IPS-15b (cell line): Measurements from ENCODE around the gene VMP1.
"Not testable (repeated sequence)": the region's sequence is repeated elsewhere in the genome, so short reads cannot be mapped to it uniquely, and the experiment has no call there.

Experiments
- H3K27me3 ChIP-seq: one replicate; pipeline ENCODE4 v1.6.1; 2013; ENCODE audit warnings: low read length; ENCODE audit not compliant: control insufficient read depth, insufficient read depth
- H3K36me3 ChIP-seq: one replicate; pipeline ENCODE4 v1.6.1; 2013; ENCODE audit warnings: low read length; ENCODE audit not compliant: control insufficient read depth, insufficient read depth
- H3K4me1 ChIP-seq: one replicate; pipeline ENCODE4 v1.6.1; 2013; ENCODE audit warnings: mild to moderate bottlenecking, low read length; ENCODE audit not compliant: control insufficient read depth, insufficient read depth
- H3K4me3 ChIP-seq: one replicate; pipeline ENCODE4 v1.5.1; 2013; ENCODE audit warnings: low read depth, low read length
- H3K9ac ChIP-seq: one replicate; pipeline ENCODE4 v1.6.1; 2013; ENCODE audit warnings: low read depth, mild to moderate bottlenecking, low read length
- H3K9me3 ChIP-seq: one replicate; pipeline ENCODE4 v1.6.1; 2013; ENCODE audit warnings: mild to moderate bottlenecking, low read length; ENCODE audit not compliant: control insufficient read depth, insufficient read depth

VMP1 gene

DNA sequence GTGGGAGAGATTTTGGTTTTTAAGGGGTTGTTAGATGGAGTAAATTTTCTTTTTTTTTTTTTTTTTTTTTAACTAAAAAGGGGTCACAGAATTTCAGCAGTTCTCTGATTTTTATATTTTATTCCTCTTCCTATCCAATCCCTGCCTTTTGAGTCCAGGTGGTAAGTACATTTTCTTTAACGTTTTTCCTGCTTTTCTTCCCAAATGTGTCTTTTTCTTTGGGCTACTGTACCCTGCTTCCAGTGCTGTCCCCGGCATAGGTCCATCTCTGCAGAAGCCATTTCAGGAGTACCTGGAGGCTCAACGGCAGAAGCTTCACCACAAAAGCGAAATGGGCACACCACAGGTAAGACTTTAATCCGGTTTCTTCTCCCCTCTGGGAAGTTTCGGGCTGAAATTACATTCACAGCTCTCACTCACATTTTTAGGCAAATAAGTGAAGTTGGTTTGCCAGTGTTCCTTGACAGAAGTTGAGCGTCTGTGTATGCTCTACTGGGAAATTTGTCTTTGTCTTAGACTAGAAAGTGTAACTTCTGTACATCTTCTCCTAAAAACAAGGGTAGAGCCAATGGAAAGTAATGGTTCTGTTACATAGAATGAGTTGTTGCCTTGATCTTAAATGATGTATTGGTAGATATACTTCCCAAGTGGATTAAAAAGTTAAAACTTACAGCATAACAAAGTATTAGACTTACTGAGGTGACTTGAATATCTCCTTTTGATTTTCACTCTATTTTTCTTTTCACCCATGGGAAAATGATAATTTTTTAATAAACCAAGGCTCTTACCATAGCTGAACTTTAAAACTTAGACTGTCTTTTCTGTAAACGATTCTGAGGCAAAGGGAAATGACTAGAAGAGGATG is 130.8 kb downstream of the VMP1 start:
- Histone ChIP-seq H3K27me3 (no peaks in the 10 kb centered on the region), H3K36me3 (peaks cover 5% of the 10 kb centered on the region), H3K9ac (peak overlapping the region; percentile 99), H3K4me1 (peaks cover 3% of the 10 kb centered on the region), H3K9me3 (no peaks in the 10 kb centered on the region), H3K4me3 (peak overlapping the region; percentile 94)

DNA sequence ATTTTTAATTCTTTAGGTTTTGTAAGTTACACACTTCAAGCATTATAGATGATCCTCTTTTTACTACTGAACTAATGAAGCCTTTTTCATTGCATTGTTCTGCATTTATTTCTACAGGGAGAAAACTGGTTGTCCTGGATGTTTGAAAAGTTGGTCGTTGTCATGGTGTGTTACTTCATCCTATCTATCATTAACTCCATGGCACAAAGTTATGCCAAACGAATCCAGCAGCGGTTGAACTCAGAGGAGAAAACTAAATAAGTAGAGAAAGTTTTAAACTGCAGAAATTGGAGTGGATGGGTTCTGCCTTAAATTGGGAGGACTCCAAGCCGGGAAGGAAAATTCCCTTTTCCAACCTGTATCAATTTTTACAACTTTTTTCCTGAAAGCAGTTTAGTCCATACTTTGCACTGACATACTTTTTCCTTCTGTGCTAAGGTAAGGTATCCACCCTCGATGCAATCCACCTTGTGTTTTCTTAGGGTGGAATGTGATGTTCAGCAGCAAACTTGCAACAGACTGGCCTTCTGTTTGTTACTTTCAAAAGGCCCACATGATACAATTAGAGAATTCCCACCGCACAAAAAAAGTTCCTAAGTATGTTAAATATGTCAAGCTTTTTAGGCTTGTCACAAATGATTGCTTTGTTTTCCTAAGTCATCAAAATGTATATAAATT is 132.3 kb downstream of the VMP1 start:
- H3K4me3 ChIP-seq: peak overlapping the region; percentile 94
- H3K4me1 ChIP-seq: peaks cover 3% of the 10 kb centered on the region
- no peaks in the 10 kb centered on the region for H3K27me3 ChIP-seq
- H3K9me3 ChIP-seq: no peaks in the 10 kb centered on the region
- H3K36me3 ChIP-seq: peaks cover 5% of the 10 kb centered on the region
- peak overlapping the region; percentile 99 for H3K9ac ChIP-seq

DNA sequence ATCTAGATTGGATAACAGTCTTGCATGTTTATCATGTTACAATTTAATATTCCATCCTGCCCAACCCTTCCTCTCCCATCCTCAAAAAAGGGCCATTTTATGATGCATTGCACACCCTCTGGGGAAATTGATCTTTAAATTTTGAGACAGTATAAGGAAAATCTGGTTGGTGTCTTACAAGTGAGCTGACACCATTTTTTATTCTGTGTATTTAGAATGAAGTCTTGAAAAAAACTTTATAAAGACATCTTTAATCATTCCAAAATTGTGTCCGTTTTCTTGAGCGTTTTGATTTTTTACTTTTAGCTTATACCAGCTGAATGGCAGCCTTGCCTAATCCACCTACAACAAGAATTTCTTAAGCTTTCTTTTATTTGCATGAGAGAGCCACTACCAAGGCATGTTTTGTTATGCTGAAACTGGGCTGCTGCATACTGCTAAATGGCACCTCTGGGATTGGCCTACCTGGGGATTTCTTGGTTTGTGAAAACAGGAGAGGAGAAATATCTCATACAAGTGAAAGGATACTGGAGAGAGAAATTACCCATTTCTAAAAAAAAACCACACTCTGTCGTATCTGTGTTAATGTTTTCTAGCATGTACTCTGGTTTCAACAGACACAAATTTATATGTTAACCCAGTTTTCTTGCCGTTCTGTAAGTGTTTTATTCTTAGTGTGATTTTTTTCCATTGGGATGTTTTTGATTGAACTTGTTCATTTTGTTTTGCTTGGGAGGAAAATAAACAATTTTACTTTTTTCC is 133.1 kb downstream of the VMP1 start:
- Histone ChIP-seq H3K9me3 (no peaks in the 10 kb centered on the region), H3K4me3 (peak overlapping the region; percentile 94), H3K36me3 (peaks cover 5% of the 10 kb centered on the region), H3K9ac (peak overlapping the region; percentile 99), H3K4me1 (peaks cover 8% of the 10 kb centered on the region), H3K27me3 (no peaks in the 10 kb centered on the region)

DNA sequence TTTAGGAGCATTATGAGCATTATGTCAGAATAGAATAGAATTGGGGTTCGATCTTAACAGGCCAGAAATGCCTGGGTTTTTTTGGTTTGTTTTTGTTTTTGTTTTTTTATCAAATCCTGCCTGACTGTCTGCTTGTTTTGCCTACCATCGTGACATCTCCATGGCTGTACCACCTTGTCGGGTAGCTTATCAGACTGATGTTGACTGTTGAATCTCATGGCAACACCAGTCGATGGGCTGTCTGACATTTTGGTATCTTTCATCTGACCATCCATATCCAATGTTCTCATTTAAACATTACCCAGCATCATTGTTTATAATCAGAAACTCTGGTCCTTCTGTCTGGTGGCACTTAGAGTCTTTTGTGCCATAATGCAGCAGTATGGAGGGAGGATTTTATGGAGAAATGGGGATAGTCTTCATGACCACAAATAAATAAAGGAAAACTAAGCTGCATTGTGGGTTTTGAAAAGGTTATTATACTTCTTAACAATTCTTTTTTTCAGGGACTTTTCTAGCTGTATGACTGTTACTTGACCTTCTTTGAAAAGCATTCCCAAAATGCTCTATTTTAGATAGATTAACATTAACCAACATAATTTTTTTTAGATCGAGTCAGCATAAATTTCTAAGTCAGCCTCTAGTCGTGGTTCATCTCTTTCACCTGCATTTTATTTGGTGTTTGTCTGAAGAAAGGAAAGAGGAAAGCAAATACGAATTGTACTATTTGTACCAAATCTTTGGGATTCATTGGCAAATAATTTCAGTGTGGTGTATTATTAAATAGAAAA is 133.8 kb downstream of the VMP1 start:
- H3K9ac ChIP-seq, H3K27me3 ChIP-seq: not testable (repeated sequence)
- H3K4me3 ChIP-seq: peak overlapping the region; percentile 94

DNA sequence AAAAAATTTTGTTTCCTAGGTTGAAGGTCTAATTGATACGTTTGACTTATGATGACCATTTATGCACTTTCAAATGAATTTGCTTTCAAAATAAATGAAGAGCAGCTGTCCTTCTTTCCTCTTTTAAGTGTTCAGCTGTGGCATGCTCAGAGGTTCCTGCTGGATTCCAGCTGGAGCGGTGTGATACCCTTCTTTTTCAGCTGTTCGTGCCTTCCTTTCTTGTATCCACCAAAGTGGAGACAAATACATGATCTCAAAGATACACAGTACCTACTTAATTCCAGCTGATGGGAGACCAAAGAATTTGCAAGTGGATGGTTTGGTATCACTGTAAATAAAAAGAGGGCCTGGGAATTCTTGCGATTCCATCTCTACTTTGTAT is 134.4 kb downstream of the VMP1 start:
- not testable (repeated sequence) for H3K9me3 ChIP-seq, H3K9ac ChIP-seq, H3K27me3 ChIP-seq, H3K36me3 ChIP-seq
- H3K4me3 ChIP-seq: peak overlapping the region; percentile 7
- H3K4me1 ChIP-seq: peaks cover 21% of the 10 kb centered on the region

More for the DNA sequence above, 133.8 kb downstream of the VMP1 start:
- not testable (repeated sequence) for H3K9me3 ChIP-seq, H3K36me3 ChIP-seq
- peaks cover 16% of the 10 kb centered on the region for H3K4me1 ChIP-seq

GRCh38 chr17:59842901-59843652 is 135.6 kb downstream of the VMP1 start:
- Histone ChIP-seq H3K27me3 (no peaks in the 10 kb centered on the region), H3K4me1 (peaks cover 19% of the 10 kb centered on the region), H3K9ac (no peak overlapping the region), H3K9me3 (no peaks in the 10 kb centered on the region), H3K4me3 (no peak overlapping the region), H3K36me3 (peaks cover 5% of the 10 kb centered on the region)

- H3K9me3 ChIP-seq: no peaks in the 10 kb centered on the region
- H3K9ac ChIP-seq: no peak overlapping the region
- H3K4me1 ChIP-seq: peaks cover 19% of the 10 kb centered on the region
- H3K4me3 ChIP-seq: no peak overlapping the region
- no peaks in the 10 kb centered on the region for H3K27me3 ChIP-seq
- H3K36me3 ChIP-seq: peaks cover under 1% of the 10 kb centered on the region
These were observed 137.6 kb downstream of the VMP1 start for GRCh38 chr17:59844884-59845594.

GRCh38 chr17:59845595-59846393 is 138.3 kb downstream of the VMP1 start:
- no peaks in the 10 kb centered on the region for H3K36me3 ChIP-seq
- H3K9me3 ChIP-seq: no peaks in the 10 kb centered on the region
- H3K9ac ChIP-seq: no peak overlapping the region
- H3K4me3 ChIP-seq: no peak overlapping the region
- peaks cover 19% of the 10 kb centered on the region for H3K4me1 ChIP-seq
- H3K27me3 ChIP-seq: no peaks in the 10 kb centered on the region

DNA sequence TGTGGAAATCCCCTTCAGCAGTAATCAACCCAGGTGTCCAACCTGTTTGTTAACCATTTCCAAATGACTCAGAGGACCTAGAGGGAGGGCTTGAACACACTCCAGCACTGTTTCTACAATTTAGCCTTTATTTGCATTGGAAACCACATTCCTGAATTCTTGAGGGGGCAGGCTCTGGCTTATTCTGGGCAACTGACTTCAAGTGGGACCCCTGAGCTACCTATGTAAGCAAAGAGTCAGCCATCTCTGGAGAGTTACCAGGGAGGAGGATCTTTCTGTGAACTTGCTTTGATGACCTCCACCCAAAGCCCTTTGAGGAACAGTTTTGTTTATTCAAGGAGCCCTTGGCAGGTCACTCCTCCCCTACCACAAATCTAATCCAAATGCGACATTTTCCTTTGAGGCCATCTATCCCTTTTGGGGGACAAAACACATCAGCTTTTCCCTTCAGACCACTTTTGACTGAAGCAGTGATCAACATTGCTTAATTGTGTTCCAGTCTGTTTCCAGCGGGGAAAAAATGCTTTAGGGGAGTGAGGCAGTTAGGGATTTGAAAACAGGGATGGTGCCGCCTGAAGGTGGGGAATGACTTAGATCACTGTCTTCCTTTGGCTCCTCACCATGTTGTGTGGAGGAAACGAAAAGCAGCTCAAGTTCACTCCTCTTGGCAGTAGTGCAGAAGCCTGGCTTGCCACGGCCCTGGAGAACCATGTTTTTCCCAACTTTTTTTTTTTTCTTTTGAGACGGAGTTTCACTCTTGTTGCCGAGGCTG is 139.1 kb downstream of the VMP1 start:
- no peak overlapping the region for H3K9ac ChIP-seq
- H3K4me1 ChIP-seq: peaks cover 19% of the 10 kb centered on the region
- no peaks in the 10 kb centered on the region for H3K27me3 ChIP-seq
- no peaks in the 10 kb centered on the region for H3K36me3 ChIP-seq
- no peaks in the 10 kb centered on the region for H3K9me3 ChIP-seq
- H3K4me3 ChIP-seq: no peak overlapping the region
